ENCODE measurements around the gene TAX1BP3.
A peak's percentile ranks its signal among the peaks of the same experiment; 100 is the strongest.

Gene TAX1BP3

GRCh38 chr17:3658784-3659449, 9.5 kb downstream of the TAX1BP3 start:
- no peak overlapping the region for H2BK120ac ChIP-seq (ENCODE audit: low read depth, low read length)
- WGBS, result 86% methylated on average over 21 of the region's 22 CpGs

GRCh38 chr17:3657874-3658783, 10.2 kb downstream of the TAX1BP3 start:
- H3K27ac ChIP-seq (ENCODE audit: low read length, poor library complexity, severe bottlenecking), result no peak overlapping the region
- H3K9ac ChIP-seq (ENCODE audit: low read length), result peak overlapping the region; percentile 36
- peak overlapping the region; percentile 18 for H4K91ac ChIP-seq (ENCODE audit: low read length)
- no peak overlapping the region for H3K14ac ChIP-seq (ENCODE audit: low read length in 2 of 2)
- peak overlapping the region; percentile 63 for H2AK5ac ChIP-seq (ENCODE audit: low read length, severe bottlenecking)
- peak overlapping the region in 1 of 2 experiments; percentile 24 for H3K4ac ChIP-seq (ENCODE audit: low read depth in 1 of 2, low read length in 2 of 2)
- H2BK15ac ChIP-seq (ENCODE audit: low read depth, poor library complexity, severe bottlenecking), result no peak overlapping the region
- no peaks in the 10 kb centered on the region for H3K9me3 ChIP-seq (ENCODE audit: control insufficient read depth, low read length)
- H3K18ac ChIP-seq (ENCODE audit: low read depth in 1 of 2, low read length in 2 of 2), result no peak overlapping the region
- peaks cover 42 to 50% of the 10 kb centered on the region in 2 experiments for H3K36me3 ChIP-seq (ENCODE audit: control insufficient read depth in 1 of 2, insufficient read depth in 2 of 2, low read depth in 1 of 2, low read length in 2 of 2)
- H3K4me2 ChIP-seq (ENCODE audit: low read length, poor library complexity, severe bottlenecking), result no peak overlapping the region
- H2BK120ac ChIP-seq (ENCODE audit: low read depth, low read length), result no peak overlapping the region
- no peaks in the 10 kb centered on the region for H3K27me3 ChIP-seq (ENCODE audit: control insufficient read depth in 1 of 2, insufficient read depth in 1 of 2, low read length in 2 of 2)
- WGBS, result 93% methylated on average over 35 of the region's 42 CpGs
- no peak overlapping the region for H3K23ac ChIP-seq (ENCODE audit: low read length in 2 of 2)
- no peak for DNase-seq
- no peak overlapping the region for H2BK5ac ChIP-seq (ENCODE audit: low read depth, low read length, poor library complexity, severe bottlenecking)
- H2AFZ ChIP-seq (ENCODE audit: low read depth, low read length), result no peak overlapping the region
- H4K8ac ChIP-seq (ENCODE audit: low read length), result no peak overlapping the region
- no peak overlapping the region for H3K4me3 ChIP-seq (ENCODE audit: insufficient read depth in 1 of 2, low read depth in 1 of 2, low read length in 2 of 2)
- no peak overlapping the region for H2BK12ac ChIP-seq (ENCODE audit: low read length in 2 of 2)
- H3K79me1 ChIP-seq (replicated peaks; ENCODE audit: low read length, poor library complexity, severe bottlenecking), result peaks cover 5% of the 10 kb centered on the region
- H3K4me1 ChIP-seq (ENCODE audit: control insufficient read depth, insufficient read depth, low read depth, low read length), result peaks cover 40% of the 10 kb centered on the region

More at GRCh38 chr17:3658784-3659449, 9.5 kb downstream of the TAX1BP3 start:
- H2AK5ac ChIP-seq (ENCODE audit: low read length, severe bottlenecking), result peak overlapping the region; percentile 63
- H2BK15ac ChIP-seq (ENCODE audit: low read depth, poor library complexity, severe bottlenecking), result no peak overlapping the region
- DNase-seq, result no peak
- H4K91ac ChIP-seq (ENCODE audit: low read length), result peak overlapping the region; percentile 86
- H3K4ac ChIP-seq (ENCODE audit: low read depth in 1 of 2, low read length in 2 of 2), result peak overlapping the region in 1 of 2 experiments; percentile 24
- peak overlapping the region; percentile 16 for H4K8ac ChIP-seq (ENCODE audit: low read length)
- H2BK5ac ChIP-seq (ENCODE audit: low read depth, low read length, poor library complexity, severe bottlenecking), result no peak overlapping the region
- no peaks in the 10 kb centered on the region for H3K27me3 ChIP-seq (ENCODE audit: control insufficient read depth in 1 of 2, insufficient read depth in 1 of 2, low read length in 2 of 2)
- H3K4me1 ChIP-seq (ENCODE audit: control insufficient read depth, insufficient read depth, low read depth, low read length), result peaks cover 42% of the 10 kb centered on the region
- H3K36me3 ChIP-seq (ENCODE audit: control insufficient read depth in 1 of 2, insufficient read depth in 2 of 2, low read depth in 1 of 2, low read length in 2 of 2), result peaks cover 50 to 55% of the 10 kb centered on the region in 2 experiments
- H3K14ac ChIP-seq (ENCODE audit: low read length in 2 of 2), result no peak overlapping the region
- no peaks in the 10 kb centered on the region for H3K9me3 ChIP-seq (ENCODE audit: control insufficient read depth, low read length)
- H3K23ac ChIP-seq (ENCODE audit: low read length in 2 of 2), result no peak overlapping the region
- H2AFZ ChIP-seq (ENCODE audit: low read depth, low read length), result no peak overlapping the region
- no peak overlapping the region for H3K4me2 ChIP-seq (ENCODE audit: low read length, poor library complexity, severe bottlenecking)
- peak overlapping the region; percentile 74 for H3K27ac ChIP-seq (ENCODE audit: low read length, poor library complexity, severe bottlenecking)
- peak overlapping the region; percentile 79 for H3K9ac ChIP-seq (ENCODE audit: low read length)
- H2BK12ac ChIP-seq (ENCODE audit: low read length in 2 of 2), result no peak overlapping the region
- H3K4me3 ChIP-seq (ENCODE audit: insufficient read depth in 1 of 2, low read depth in 1 of 2, low read length in 2 of 2), result no peak overlapping the region
- peaks cover 13% of the 10 kb centered on the region for H3K79me1 ChIP-seq (replicated peaks; ENCODE audit: low read length, poor library complexity, severe bottlenecking)
- H3K18ac ChIP-seq (ENCODE audit: low read depth in 1 of 2, low read length in 2 of 2), result peak overlapping the region; percentile 9 to 54

- no peak overlapping the region for H3K4ac ChIP-seq (ENCODE audit: low read depth in 1 of 2, low read length in 2 of 2)
- no peak overlapping the region for H3K27ac ChIP-seq (ENCODE audit: low read length, poor library complexity, severe bottlenecking)
- no peak overlapping the region for H3K14ac ChIP-seq (ENCODE audit: low read length in 2 of 2)
- no peak overlapping the region for H3K4me2 ChIP-seq (ENCODE audit: low read length, poor library complexity, severe bottlenecking)
- H4K8ac ChIP-seq (ENCODE audit: low read length), result no peak overlapping the region
- no peak overlapping the region for H2AFZ ChIP-seq (ENCODE audit: low read depth, low read length)
- H3K18ac ChIP-seq (ENCODE audit: low read depth in 1 of 2, low read length in 2 of 2), result no peak overlapping the region
- peaks cover 4% of the 10 kb centered on the region for H3K79me1 ChIP-seq (replicated peaks; ENCODE audit: low read length, poor library complexity, severe bottlenecking)
- H3K27me3 ChIP-seq (ENCODE audit: control insufficient read depth in 1 of 2, insufficient read depth in 1 of 2, low read length in 2 of 2), result no peaks in the 10 kb centered on the region
- H3K4me1 ChIP-seq (ENCODE audit: control insufficient read depth, insufficient read depth, low read depth, low read length), result peaks cover 39% of the 10 kb centered on the region
- no peak overlapping the region for H3K4me3 ChIP-seq (ENCODE audit: insufficient read depth in 1 of 2, low read depth in 1 of 2, low read length in 2 of 2)
- no peak for DNase-seq
- H4K91ac ChIP-seq (ENCODE audit: low read length), result no peak overlapping the region
- 94% methylated on average over 7 of the region's 7 CpGs for WGBS
- no peak overlapping the region for H3K9ac ChIP-seq (ENCODE audit: low read length)
- peak overlapping the region in 1 of 2 experiments; percentile 6 for H2BK12ac ChIP-seq (ENCODE audit: low read length in 2 of 2)
- no peak overlapping the region for H2BK5ac ChIP-seq (ENCODE audit: low read depth, low read length, poor library complexity, severe bottlenecking)
- H3K23ac ChIP-seq (ENCODE audit: low read length in 2 of 2), result no peak overlapping the region
- peaks cover 36 to 50% of the 10 kb centered on the region in 2 experiments for H3K36me3 ChIP-seq (ENCODE audit: control insufficient read depth in 1 of 2, insufficient read depth in 2 of 2, low read depth in 1 of 2, low read length in 2 of 2)
- no peak overlapping the region for H2BK120ac ChIP-seq (ENCODE audit: low read depth, low read length)
- no peaks in the 10 kb centered on the region for H3K9me3 ChIP-seq (ENCODE audit: control insufficient read depth, low read length)
- H2AK5ac ChIP-seq (ENCODE audit: low read length, severe bottlenecking), result no peak overlapping the region
- H2BK15ac ChIP-seq (ENCODE audit: low read depth, poor library complexity, severe bottlenecking), result no peak overlapping the region
These were observed 10.8 kb downstream of the TAX1BP3 start for GRCh38 chr17:3657588-3657869.

All from mesenchymal stem cell (in vitro differentiated cells and primary cell).